Activated naive CD8-positive, alpha-beta T cell (primary cell): ENCODE measurements around the gene TLX3.
"Not testable (repeated sequence)": the region's sequence is repeated elsewhere in the genome, so short reads cannot be mapped to it uniquely, and the experiment has no call there.

Experiments
- H3K27ac Mint-ChIP-seq: one replicate; pipeline ENCODE4 v1.8.0; 2021; ENCODE audit warnings: mixed read lengths
- H3K27me3 Mint-ChIP-seq: one replicate; pipeline ENCODE4 v1.8.0; 2021; ENCODE audit warnings: mixed read lengths
- H3K36me3 Mint-ChIP-seq: one replicate; pipeline ENCODE4 v1.8.0; 2021; ENCODE audit warnings: mixed read lengths
- H3K4me1 Mint-ChIP-seq: one replicate; pipeline ENCODE4 v1.8.0; 2021; ENCODE audit warnings: low read depth, mixed read lengths
- H3K4me3 Mint-ChIP-seq: one replicate; pipeline ENCODE4 v1.8.0; 2021; ENCODE audit warnings: mild to moderate bottlenecking, mixed read lengths
- H3K9me3 Mint-ChIP-seq: one replicate; pipeline ENCODE4 v1.8.0; 2021; ENCODE audit warnings: low read depth, mixed read lengths

Gene TLX3

DNA sequence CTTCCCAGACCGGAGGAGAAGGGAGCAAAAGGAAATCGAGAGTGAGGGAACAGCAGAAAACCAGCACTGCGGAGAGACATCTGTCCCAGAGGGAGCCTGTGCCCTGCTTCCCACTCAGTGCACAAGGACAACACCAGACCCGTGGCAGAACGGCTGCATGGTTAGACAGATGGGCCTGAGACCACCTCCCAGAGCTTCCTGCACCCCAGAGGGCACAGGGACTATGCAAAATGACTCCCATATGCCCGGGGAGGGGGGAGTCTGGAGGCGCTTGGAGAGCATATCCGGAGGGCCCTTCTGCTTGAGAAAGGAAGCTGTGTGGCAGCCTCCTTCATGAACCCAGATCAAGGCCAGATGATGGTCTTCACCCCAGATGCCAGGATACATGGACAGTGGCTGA is 26.6 kb downstream of the TLX3 start:
- Mint-ChIP-seq H3K27me3 (peaks cover 10% of the 10 kb centered on the region), H3K36me3 (no peaks in the 10 kb centered on the region), H3K4me1 (peaks cover 6% of the 10 kb centered on the region), H3K9me3 (no peaks in the 10 kb centered on the region), H3K4me3 (no peak overlapping the region), H3K27ac (no peak overlapping the region)

DNA sequence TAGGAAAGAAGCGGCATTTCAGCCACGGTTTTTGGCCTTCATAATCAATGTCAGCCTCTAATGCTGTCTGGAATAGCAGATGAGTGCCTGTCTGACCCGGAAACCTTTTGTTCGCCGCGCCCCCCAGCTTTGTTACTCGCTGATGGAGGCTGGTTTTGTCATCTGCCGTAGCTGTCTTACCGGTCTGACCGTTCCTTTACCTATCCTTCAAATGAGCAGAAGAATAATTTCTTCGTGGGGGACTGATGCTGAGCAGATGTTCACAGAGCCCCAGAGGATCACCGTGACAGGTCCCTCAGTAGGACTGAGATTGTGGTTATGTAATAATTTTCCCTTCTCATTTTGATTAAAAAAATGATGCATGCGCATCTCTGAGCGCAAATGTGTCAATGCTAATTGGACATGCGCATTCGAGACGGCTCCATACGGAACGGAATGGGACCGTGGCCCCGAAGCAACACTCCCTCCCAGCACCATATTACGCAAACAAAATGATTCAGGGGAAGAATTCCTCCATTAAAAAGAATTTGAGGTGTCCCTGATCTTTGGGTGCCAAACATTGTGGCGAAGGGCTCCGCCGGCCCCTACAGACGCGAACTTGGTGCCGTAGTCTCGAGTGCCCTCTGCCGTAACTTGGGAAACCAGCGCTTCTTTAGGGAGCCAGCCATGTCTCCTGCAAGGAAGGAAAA is 27.6 kb downstream of the TLX3 start:
- Mint-ChIP-seq H3K4me1 (peaks cover 6% of the 10 kb centered on the region), H3K36me3 (no peaks in the 10 kb centered on the region), H3K27ac (no peak overlapping the region), H3K4me3 (peak overlapping the region; percentile 74), H3K27me3 (peaks cover 10% of the 10 kb centered on the region), H3K9me3 (no peaks in the 10 kb centered on the region)

DNA sequence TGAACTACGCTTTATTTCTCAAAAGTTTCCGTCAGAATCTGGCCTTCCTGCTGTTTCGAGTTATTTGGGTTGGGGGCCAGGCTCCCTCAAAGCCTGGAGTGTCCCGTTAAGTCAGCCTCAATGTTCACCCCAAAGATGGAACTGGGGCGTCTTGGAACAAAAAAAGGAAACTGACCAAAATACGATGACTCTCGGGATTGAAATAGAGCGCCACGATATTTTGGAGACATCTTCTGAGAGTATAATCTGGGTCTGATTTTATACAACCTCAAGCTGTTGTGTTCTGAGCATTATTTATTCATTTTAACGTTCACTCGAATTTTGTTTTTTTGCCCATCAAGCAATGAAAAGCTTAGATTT is 28.1 kb downstream of the TLX3 start:
- Mint-ChIP-seq H3K27ac (no peak overlapping the region), H3K27me3 (peaks cover 10% of the 10 kb centered on the region), H3K4me3 (peak overlapping the region; percentile 74), H3K36me3 (no peaks in the 10 kb centered on the region), H3K4me1 (peaks cover 6% of the 10 kb centered on the region), H3K9me3 (no peaks in the 10 kb centered on the region)

DNA sequence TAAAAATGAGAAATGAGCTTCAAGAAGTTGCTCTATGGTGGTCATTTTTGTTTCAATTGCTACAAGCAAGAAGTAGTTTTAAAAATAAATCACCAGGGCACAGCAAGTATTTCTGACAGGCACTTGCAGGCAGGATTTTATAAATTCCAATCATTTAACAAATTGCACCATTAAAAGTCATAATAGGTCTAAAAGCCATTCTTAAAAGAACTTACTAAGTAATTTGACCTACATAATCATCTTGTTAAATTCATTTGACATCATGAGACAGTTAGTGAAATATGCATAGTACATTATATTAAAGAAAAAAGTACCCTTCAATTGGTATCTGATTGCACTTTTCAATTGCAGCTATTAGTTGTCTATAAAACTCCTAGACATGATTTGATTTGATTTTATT is 31.0 kb downstream of the TLX3 start:
- Mint-ChIP-seq H3K9me3 (no peaks in the 10 kb centered on the region), H3K27me3 (peaks cover 8% of the 10 kb centered on the region), H3K27ac (no peak overlapping the region), H3K4me3 (no peak overlapping the region), H3K36me3 (no peaks in the 10 kb centered on the region), H3K4me1 (peaks cover 6% of the 10 kb centered on the region)

DNA sequence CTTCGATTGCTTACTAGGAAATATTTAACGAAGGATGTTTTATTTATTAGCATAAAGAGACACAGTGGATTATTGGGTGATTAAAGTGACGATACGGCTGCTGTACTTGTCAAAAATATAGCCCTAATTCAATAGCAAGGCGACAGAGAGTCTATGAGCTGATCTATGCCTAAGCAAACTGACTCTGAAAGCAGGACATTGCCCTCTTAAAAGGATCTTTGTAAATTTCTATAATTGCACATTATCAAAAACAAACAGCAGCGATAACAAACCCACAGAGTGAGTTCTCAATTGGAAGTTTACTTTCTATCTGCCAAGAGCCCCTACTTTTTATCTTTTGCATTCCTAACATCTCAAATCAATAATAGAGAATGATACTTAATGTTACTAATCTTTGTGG is 31.4 kb downstream of the TLX3 start:
- Mint-ChIP-seq H3K4me1 (peaks cover 6% of the 10 kb centered on the region), H3K9me3 (no peaks in the 10 kb centered on the region), H3K27me3 (peaks cover 6% of the 10 kb centered on the region), H3K4me3 (no peak overlapping the region), H3K36me3 (no peaks in the 10 kb centered on the region), H3K27ac (no peak overlapping the region)

DNA sequence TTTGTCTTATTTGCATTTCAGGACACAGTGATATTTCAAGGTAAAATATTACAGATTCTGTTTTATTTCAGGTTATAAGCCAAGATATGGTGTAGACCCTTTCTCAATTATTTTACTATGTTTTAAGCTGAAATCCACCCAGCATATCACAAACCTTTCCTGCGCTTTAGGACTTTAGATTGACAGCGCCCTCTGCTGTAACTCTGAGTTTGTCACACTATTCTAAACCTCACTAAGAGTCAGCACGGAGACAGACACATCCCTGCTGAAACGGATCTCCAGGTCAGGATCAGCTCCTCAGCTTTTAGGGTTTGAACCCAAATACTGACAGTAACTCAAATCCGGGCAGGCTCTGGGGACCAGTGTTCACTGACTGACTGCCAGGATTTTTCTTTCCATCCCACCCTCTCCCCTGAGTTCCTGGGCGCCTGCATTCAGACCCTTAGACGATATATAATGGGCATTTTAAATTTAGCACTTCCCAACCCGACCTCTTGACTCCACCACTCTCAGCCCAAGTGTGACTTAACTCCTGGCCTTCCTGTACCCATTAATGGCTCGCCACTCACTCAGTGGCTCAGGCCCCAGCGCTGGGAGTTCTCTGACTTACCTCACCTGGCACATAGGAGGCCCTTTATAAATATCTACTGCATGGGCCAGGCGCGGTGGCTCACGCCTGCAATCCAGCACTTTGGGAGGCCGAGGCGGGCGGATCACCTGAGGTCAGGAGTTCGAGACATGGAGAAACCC is 33.5 kb downstream of the TLX3 start:
- no peaks in the 10 kb centered on the region for H3K4me1 Mint-ChIP-seq
- no peak overlapping the region for H3K4me3 Mint-ChIP-seq
- no peaks in the 10 kb centered on the region for H3K36me3 Mint-ChIP-seq
- peaks cover 3% of the 10 kb centered on the region for H3K27me3 Mint-ChIP-seq
- no peaks in the 10 kb centered on the region for H3K9me3 Mint-ChIP-seq
- H3K27ac Mint-ChIP-seq, result no peak overlapping the region

DNA sequence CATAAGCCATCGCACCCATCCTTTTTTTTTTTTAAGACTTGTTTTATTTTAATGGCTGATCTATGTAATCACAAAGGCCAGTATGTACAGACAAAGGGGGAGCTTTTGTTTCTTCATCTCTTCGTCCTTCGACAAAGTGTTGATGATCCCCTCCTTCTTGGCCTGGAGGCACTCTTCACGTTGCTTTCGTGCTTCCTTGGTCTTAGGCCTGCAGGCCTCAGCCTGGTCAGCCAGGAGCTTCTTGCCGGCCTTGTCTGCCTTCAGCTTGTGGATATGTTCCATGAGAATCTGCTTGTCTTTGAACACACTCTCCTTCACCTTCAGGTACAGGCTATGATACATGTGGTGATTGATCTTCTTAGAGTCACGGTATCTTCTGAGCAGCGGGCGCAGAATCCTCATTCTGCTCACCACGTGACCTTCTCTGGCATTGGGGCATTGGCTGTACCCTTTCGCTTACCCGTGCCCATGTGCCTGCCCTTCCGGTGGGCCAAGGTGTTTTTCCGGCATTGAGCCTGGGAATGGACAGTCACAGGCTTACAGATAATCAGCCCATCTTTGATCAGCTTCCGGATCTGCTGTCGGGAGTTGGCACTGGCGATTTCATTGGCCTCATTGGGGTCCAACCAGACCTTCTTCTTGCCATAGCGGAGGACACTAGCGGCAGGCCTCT is 36.0 kb downstream of the TLX3 start:
- H3K4me1 Mint-ChIP-seq, result no peaks in the 10 kb centered on the region
- no peaks in the 10 kb centered on the region for H3K9me3 Mint-ChIP-seq

DNA sequence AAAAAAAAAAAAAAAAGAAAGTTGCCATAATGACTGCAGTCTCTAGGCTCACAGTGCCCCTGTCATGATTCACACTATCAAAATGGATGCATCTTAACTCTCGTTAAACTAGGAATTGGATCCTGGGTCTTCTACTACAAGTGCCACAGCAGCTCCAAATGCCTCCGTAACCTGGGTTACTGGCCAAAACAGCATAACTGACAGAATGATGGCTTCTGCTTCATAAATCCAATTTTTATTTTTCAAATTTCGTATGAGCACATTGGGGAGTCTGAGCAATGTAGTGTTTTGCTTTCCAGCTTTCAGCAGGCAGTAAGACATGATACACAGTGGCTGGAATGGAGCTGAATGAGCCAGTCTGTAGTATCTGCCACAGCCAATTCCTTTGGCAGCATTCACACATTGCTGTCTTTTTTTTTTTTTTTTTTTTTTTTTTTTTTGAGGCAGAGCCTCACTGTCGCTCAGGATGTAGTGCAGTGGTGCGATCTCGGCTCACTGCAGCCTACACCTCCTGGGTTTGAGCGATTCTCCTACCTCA is 42.6 kb downstream of the TLX3 start:
- H3K4me1 Mint-ChIP-seq, result no peaks in the 10 kb centered on the region
- H3K27me3 Mint-ChIP-seq, result peaks cover 2% of the 10 kb centered on the region
- H3K9me3 Mint-ChIP-seq, result no peaks in the 10 kb centered on the region
- H3K4me3 Mint-ChIP-seq, result no peak overlapping the region
- peaks cover 2% of the 10 kb centered on the region for H3K36me3 Mint-ChIP-seq
- H3K27ac Mint-ChIP-seq, result no peak overlapping the region

More for the DNA sequence above, 36.0 kb downstream of the TLX3 start:
- Mint-ChIP-seq H3K36me3 (no peaks in the 10 kb centered on the region), H3K27me3 (peaks cover under 1% of the 10 kb centered on the region), H3K27ac (no peak overlapping the region), H3K4me3 (no peak overlapping the region)

DNA sequence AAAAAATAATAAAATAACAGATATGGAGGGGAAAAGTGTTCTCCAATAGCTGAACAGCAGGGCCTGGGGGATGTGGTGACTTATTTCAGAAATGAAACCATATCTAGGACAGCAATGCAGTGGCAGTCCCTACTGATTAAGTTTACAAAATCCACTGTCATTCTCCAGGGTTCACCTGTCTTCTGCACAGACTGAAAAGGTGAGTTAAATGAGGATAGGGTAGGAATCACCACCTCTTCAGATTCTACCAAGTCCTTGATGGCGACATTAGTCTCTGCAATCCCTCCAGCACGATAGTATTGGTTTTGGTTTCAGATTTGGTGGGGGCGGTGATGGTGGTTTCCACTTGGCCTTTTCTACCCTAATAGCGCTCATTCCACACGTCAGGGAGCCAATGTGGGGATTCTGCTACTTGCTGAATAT is 46.3 kb downstream of the TLX3 start:
- no peaks in the 10 kb centered on the region for H3K4me1 Mint-ChIP-seq
- H3K27ac Mint-ChIP-seq, result no peak overlapping the region
- H3K36me3 Mint-ChIP-seq, result peaks cover 2% of the 10 kb centered on the region
- no peak overlapping the region for H3K4me3 Mint-ChIP-seq
- no peaks in the 10 kb centered on the region for H3K9me3 Mint-ChIP-seq
- H3K27me3 Mint-ChIP-seq, result no peaks in the 10 kb centered on the region

DNA sequence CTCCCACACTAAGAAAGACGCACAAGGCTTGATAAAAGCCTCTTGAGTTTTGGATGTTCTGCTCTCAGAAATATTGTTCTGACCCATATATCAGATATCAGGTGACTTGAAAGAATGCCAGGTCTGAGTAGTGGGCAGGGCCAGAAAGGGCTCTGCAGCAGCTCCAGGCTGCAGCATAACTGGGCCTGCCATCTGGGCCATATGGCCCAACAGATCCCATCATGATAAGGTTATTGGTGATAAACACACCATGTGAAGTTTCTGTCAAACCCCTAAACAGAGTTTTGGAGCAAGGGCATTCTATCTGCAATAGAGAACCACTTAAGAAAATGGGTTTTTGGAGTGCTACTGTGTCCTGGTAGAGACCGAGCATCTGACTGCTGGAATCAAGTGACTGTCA is 48.8 kb downstream of the TLX3 start:
- no peak overlapping the region for H3K4me3 Mint-ChIP-seq
- H3K4me1 Mint-ChIP-seq, result no peaks in the 10 kb centered on the region
- no peak overlapping the region for H3K27ac Mint-ChIP-seq
- no peaks in the 10 kb centered on the region for H3K27me3 Mint-ChIP-seq
- no peaks in the 10 kb centered on the region for H3K9me3 Mint-ChIP-seq
- peaks cover under 1% of the 10 kb centered on the region for H3K36me3 Mint-ChIP-seq

DNA sequence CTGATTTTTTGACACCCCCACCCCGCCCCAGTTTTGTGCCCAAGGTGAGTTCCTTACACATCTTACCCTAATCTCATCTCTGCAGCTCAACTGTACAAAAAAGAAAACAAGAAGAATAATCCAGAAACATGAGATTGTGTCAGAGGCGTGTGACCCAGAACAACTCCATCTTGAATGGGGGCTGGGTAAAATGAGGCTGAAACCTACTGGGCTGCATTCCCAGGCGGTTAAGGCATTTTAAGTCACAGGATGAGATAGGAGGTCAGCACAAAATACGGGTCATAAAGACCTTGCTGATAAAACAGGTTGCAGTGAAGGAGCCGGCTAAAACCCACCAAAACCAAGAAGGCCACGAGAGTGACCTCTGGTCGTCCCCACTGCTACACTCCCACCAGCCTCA is 52.1 kb downstream of the TLX3 start:
- H3K27me3 Mint-ChIP-seq, result peaks cover 10% of the 10 kb centered on the region
- H3K4me3 Mint-ChIP-seq, H3K36me3 Mint-ChIP-seq: not testable (repeated sequence)

More for the DNA sequence above, 52.1 kb downstream of the TLX3 start:
- H3K27ac Mint-ChIP-seq, H3K4me1 Mint-ChIP-seq, H3K9me3 Mint-ChIP-seq: not testable (repeated sequence)
